ENCODE data around the gene CIAPIN1.

CIAPIN1 gene

DNA sequence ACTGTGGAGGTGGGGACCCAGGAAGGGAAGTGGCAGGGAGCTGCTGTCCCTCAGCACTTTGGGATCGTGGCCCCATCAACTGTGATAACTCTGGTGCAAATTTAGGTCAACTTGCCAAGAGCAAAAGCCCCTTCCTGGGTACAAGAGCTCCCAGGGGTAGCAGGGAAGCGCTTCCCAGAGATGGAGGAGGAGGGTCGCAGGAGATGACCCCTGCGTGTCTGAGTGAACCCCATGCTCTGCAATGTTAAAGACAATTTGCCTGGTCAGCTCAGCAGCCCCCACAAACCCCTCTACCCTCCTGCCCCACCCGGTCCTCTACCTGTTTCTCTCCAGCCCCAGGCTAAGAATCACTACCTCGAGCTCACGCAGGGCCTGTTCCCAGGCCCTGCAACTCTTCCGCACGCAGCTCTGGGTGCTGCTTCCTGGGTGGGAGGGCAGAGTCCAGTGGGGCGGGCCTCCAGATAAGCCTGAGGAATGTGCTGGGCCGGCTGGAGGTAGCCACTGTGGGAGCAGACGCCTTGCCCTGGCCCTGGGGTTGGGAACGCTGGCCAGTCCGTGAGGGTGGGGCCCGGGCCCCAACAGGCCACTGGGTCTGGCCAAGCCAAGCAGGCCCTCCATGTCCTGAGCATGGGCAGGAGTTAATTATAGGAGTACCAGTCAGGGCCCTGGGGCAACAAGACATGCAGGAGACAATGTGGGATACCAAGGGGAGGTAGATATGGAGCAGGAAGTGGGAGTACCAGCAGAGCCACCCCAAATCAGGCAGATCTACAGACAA is 33.0 kb upstream of the CIAPIN1 start:
- Histone ChIP-seq H3K9ac (ENCODE audit: insufficient read length, low read depth) (peak overlapping the region; percentile 66), H3K4me3 (ENCODE audit: insufficient read length, low read depth) (no peak overlapping the region), H3K36me3 (ENCODE audit: insufficient read depth, insufficient read length, low read length) (peaks cover 7% of the 10 kb centered on the region), H3K27me3 (ENCODE audit: insufficient read depth, insufficient read length) (peaks cover 10% of the 10 kb centered on the region), H3K4me1 (ENCODE audit: insufficient read depth, insufficient read length) (peaks cover 37% of the 10 kb centered on the region), H3K9me3 (ENCODE audit: insufficient read depth, low read length) (no peaks in the 10 kb centered on the region)
- TF ChIP-seq ZNF274 (IDR thresholded peaks at IDR 0.05; ENCODE audit: low read depth, low read length) (no peak), SUZ12 (IDR thresholded peaks at IDR 0.05; ENCODE audit: extremely low read depth, insufficient read depth, insufficient read length) (no peak), YY1 (IDR thresholded peaks at IDR 0.05; ENCODE audit: insufficient read depth, insufficient read length) (no peak)
- no peak for DNase-seq (ENCODE audit: low read depth, low spot score)

GRCh38 chr16:57479205-57479975 is 32.2 kb upstream of the CIAPIN1 start:
- Histone ChIP-seq H3K27me3 (ENCODE audit: insufficient read depth, insufficient read length) (peaks cover 2% of the 10 kb centered on the region), H3K4me3 (ENCODE audit: insufficient read length, low read depth) (peak overlapping the region; percentile 36), H3K4me1 (ENCODE audit: insufficient read depth, insufficient read length) (peaks cover 37% of the 10 kb centered on the region), H3K36me3 (ENCODE audit: insufficient read depth, insufficient read length, low read length) (peaks cover 13% of the 10 kb centered on the region), H3K9ac (ENCODE audit: insufficient read length, low read depth) (peak overlapping the region; percentile 66), H3K9me3 (ENCODE audit: insufficient read depth, low read length) (no peaks in the 10 kb centered on the region)
- TF ChIP-seq ZNF274 (IDR thresholded peaks at IDR 0.05; ENCODE audit: low read depth, low read length) = no peak
- no peak for TF ChIP-seq YY1 (IDR thresholded peaks at IDR 0.05; ENCODE audit: insufficient read depth, insufficient read length)
- DNase-seq (ENCODE audit: low read depth, low spot score) = peak; percentile 52

GRCh38 chr16:57478396-57479204 is 31.4 kb upstream of the CIAPIN1 start:
- Histone ChIP-seq H3K9ac (ENCODE audit: insufficient read length, low read depth) (peak overlapping the region; percentile 66), H3K9me3 (ENCODE audit: insufficient read depth, low read length) (no peaks in the 10 kb centered on the region), H3K4me1 (ENCODE audit: insufficient read depth, insufficient read length) (peaks cover 32% of the 10 kb centered on the region), H3K36me3 (ENCODE audit: insufficient read depth, insufficient read length, low read length) (peaks cover 21% of the 10 kb centered on the region), H3K4me3 (ENCODE audit: insufficient read length, low read depth) (no peak overlapping the region), H3K27me3 (ENCODE audit: insufficient read depth, insufficient read length) (no peaks in the 10 kb centered on the region)
- DNase-seq (ENCODE audit: low read depth, low spot score) = no peak
- TF ChIP-seq YY1 (IDR thresholded peaks at IDR 0.05; ENCODE audit: insufficient read depth, insufficient read length) (no peak), SUZ12 (IDR thresholded peaks at IDR 0.05; ENCODE audit: extremely low read depth, insufficient read depth, insufficient read length) (no peak), ZNF274 (IDR thresholded peaks at IDR 0.05; ENCODE audit: low read depth, low read length) (no peak)

DNA sequence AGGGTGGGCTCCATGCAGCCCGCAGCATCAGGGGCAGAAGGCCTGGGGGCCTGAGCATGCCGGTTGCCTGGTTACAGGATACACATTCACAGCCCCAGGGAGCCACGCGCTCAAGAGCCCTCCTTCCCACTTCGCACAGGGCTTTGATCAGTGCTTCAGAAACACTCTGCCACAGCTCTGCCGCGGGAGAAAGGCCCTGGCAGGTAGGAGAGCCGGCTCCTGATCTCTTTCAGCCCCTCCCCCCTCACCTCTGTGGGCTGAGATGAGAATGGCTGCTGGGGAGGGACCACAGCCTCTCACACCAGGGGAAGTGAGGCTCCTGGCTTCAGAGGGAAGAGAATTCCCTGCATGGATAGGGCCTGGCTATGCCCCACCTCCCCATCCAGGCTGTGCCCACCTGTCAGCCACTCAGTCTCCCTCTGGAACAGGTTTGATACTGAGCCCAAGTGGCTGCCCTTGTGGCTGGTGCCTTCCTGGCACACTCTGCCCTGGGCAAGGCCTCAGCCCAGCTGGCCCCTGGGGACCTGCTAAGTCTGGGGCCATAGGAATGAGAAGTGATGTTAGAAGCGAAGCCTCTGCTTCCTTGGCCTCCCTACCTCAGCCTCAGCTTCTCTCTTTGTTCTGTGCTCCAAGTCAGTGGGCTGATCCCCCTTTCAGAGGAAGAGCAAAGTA is 30.5 kb upstream of the CIAPIN1 start:
- H3K27me3 ChIP-seq (ENCODE audit: insufficient read depth, insufficient read length) = no peaks in the 10 kb centered on the region
- peaks cover 38% of the 10 kb centered on the region for H3K4me1 ChIP-seq (ENCODE audit: insufficient read depth, insufficient read length)
- H3K36me3 ChIP-seq (ENCODE audit: insufficient read depth, insufficient read length, low read length) = peaks cover 30% of the 10 kb centered on the region
- DNase-seq (ENCODE audit: low read depth, low spot score) = no peak
- TF ChIP-seq YY1 (IDR thresholded peaks at IDR 0.05; ENCODE audit: insufficient read depth, insufficient read length) = no peak
- no peak for TF ChIP-seq SUZ12 (IDR thresholded peaks at IDR 0.05; ENCODE audit: extremely low read depth, insufficient read depth, insufficient read length)
- TF ChIP-seq ZNF274 (IDR thresholded peaks at IDR 0.05; ENCODE audit: low read depth, low read length) = no peak
- peak overlapping the region; percentile 39 for H3K9ac ChIP-seq (ENCODE audit: insufficient read length, low read depth)
- H3K9me3 ChIP-seq (ENCODE audit: insufficient read depth, low read length) = no peaks in the 10 kb centered on the region
- H3K4me3 ChIP-seq (ENCODE audit: insufficient read length, low read depth) = no peak overlapping the region

GRCh38 chr16:57476546-57477410 is 29.6 kb upstream of the CIAPIN1 start:
- H3K9ac ChIP-seq (ENCODE audit: insufficient read length, low read depth) = peak overlapping the region; percentile 36
- no peak for DNase-seq (ENCODE audit: low read depth, low spot score)
- no peak for TF ChIP-seq YY1 (IDR thresholded peaks at IDR 0.05; ENCODE audit: insufficient read depth, insufficient read length)
- TF ChIP-seq ZNF274 (IDR thresholded peaks at IDR 0.05; ENCODE audit: low read depth, low read length) = no peak
- TF ChIP-seq SUZ12 (IDR thresholded peaks at IDR 0.05; ENCODE audit: extremely low read depth, insufficient read depth, insufficient read length) = no peak
- H3K36me3 ChIP-seq (ENCODE audit: insufficient read depth, insufficient read length, low read length) = peaks cover 39% of the 10 kb centered on the region
- H3K4me1 ChIP-seq (ENCODE audit: insufficient read depth, insufficient read length) = peaks cover 45% of the 10 kb centered on the region
- no peak overlapping the region for H3K4me3 ChIP-seq (ENCODE audit: insufficient read length, low read depth)
- H3K27me3 ChIP-seq (ENCODE audit: insufficient read depth, insufficient read length) = no peaks in the 10 kb centered on the region
- H3K9me3 ChIP-seq (ENCODE audit: insufficient read depth, low read length) = no peaks in the 10 kb centered on the region

GRCh38 chr16:57475711-57476339 is 28.6 kb upstream of the CIAPIN1 start:
- H3K4me3 ChIP-seq (ENCODE audit: insufficient read length, low read depth) = no peak overlapping the region
- H3K9me3 ChIP-seq (ENCODE audit: insufficient read depth, low read length) = no peaks in the 10 kb centered on the region
- peaks cover 50% of the 10 kb centered on the region for H3K4me1 ChIP-seq (ENCODE audit: insufficient read depth, insufficient read length)
- TF ChIP-seq ZNF274 (IDR thresholded peaks at IDR 0.05; ENCODE audit: low read depth, low read length) (no peak), YY1 (IDR thresholded peaks at IDR 0.05; ENCODE audit: insufficient read depth, insufficient read length) (no peak), SUZ12 (IDR thresholded peaks at IDR 0.05; ENCODE audit: extremely low read depth, insufficient read depth, insufficient read length) (no peak)
- peak overlapping the region; percentile 15 for H3K9ac ChIP-seq (ENCODE audit: insufficient read length, low read depth)
- H3K27me3 ChIP-seq (ENCODE audit: insufficient read depth, insufficient read length) = no peaks in the 10 kb centered on the region
- peak; percentile 85 for DNase-seq (ENCODE audit: low read depth, low spot score)
- peaks cover 46% of the 10 kb centered on the region for H3K36me3 ChIP-seq (ENCODE audit: insufficient read depth, insufficient read length, low read length)
